HG03439 (cell line): ENCODE data around the gene TTC33.

Source experiments
- ATAC-seq: cut with Tn5 transposase; IDR thresholded peaks from one replicate; pipeline ENCODE4 v1.9.1; 2021; ENCODE audit warnings: mild to moderate bottlenecking, moderate library complexity; ENCODE audit not compliant: unreplicated experiment

Gene TTC33

GRCh38 chr5:40486437-40487275 is 269.1 kb downstream of the TTC33 start:
- peak; percentile 44 for ATAC-seq

- ATAC-seq: peak; percentile 52
Observed at GRCh38 chr5:40485021-40485998, 270.5 kb downstream of the TTC33 start.

- peak; percentile 36 for ATAC-seq
Observed at GRCh38 chr5:40484495-40484894, 271.3 kb downstream of the TTC33 start.

GRCh38 chr5:40483316-40483715 is 272.4 kb downstream of the TTC33 start:
- no peak for ATAC-seq

- ATAC-seq: no peak
Observed at GRCh38 chr5:40481241-40481640, 274.5 kb downstream of the TTC33 start.

- peak; percentile 55 for ATAC-seq
Observed at GRCh38 chr5:40480392-40480791, 275.4 kb downstream of the TTC33 start.

DNA sequence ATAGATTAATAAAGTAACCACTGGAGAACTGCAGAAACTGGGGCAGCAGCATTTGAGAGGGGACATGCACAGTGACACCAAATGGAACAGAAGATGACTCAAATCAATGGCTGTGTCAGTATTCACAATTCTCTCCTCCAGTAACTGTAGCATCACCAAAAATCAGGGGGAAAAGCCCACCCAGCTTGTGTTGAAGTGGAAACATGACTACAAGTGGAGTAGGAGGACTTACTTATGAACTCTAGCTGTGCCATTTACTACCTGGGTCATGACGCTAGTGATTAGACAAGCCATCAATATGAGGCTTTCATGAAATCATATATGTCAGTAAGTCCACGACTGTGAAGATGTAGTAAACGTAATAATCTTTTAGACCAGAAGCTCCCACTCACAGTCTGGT is 275.8 kb downstream of the TTC33 start:
- ATAC-seq: no peak

- no peak for ATAC-seq
Observed at GRCh38 chr5:40478766-40479165, 277.0 kb downstream of the TTC33 start.

- ATAC-seq: no peak
Observed at GRCh38 chr5:40477856-40478546, 277.8 kb downstream of the TTC33 start.

- no peak for ATAC-seq
Observed at GRCh38 chr5:40475561-40475960, 280.2 kb downstream of the TTC33 start.

DNA sequence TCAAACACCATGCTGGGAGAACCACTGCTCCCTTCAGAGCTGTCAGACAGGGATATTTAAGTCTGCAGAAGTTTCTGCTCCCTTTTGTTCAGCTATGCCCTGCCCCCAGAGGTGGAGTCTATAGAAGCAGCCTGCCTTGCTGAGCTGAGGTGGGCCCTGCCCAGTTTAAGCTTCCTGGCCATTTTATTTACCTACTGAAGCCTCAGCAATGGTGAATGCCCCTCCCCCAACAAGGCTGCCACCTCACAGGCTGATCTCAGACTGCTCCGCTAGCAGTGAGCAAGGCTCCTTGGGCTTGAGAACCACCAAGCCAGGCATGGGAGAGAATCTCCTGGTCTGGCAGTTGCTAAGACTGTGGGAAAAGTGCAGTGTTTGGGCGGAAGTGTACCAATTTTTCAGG is 281.5 kb downstream of the TTC33 start:
- ATAC-seq: no peak

- ATAC-seq: no peak
Observed at GRCh38 chr5:40465416-40465815, 290.3 kb downstream of the TTC33 start.

- no peak for ATAC-seq
Observed at GRCh38 chr5:40464511-40464910, 291.2 kb downstream of the TTC33 start.
